Muscle layer of duodenum (tissue), 2 donors: Measurements from ENCODE around the gene TP53I3.
"Not testable (repeated sequence)": the region's sequence is repeated elsewhere in the genome, so short reads cannot be mapped to it uniquely, and the experiment has no call there.

Experiments
- H3K27ac ChIP-seq: one replicate; pipeline ENCODE4 v1.7.0; 2013; ENCODE audit warnings: mild to moderate bottlenecking, low read length
- H3K27me3 ChIP-seq: one replicate; pipeline ENCODE4 v1.7.0; 2013; ENCODE audit warnings: low read depth, mild to moderate bottlenecking, control low read depth, low read length
- H3K36me3 ChIP-seq, 2 donors: one replicate each; pipeline ENCODE4 v1.7.0; 2013; ENCODE audit warnings: low read length in 2 of 2, control low read depth in 1 of 2, mild to moderate bottlenecking in 1 of 2; ENCODE audit not compliant: insufficient read depth in 2 of 2, control insufficient read depth in 1 of 2
- H3K4me1 ChIP-seq, 2 donors: one replicate each; pipeline ENCODE4 v1.7.0; 2013; ENCODE audit warnings: low read length in 2 of 2, mild to moderate bottlenecking in 2 of 2, control low read depth in 1 of 2, moderate library complexity in 1 of 2; ENCODE audit not compliant: insufficient read depth in 2 of 2, control insufficient read depth in 1 of 2
- H3K4me3 ChIP-seq, 2 donors: one replicate each; pipeline ENCODE4 v1.7.0; 2013; ENCODE audit warnings: low read length in 2 of 2, low read depth in 1 of 2, mild to moderate bottlenecking in 1 of 2
- H3K9me3 ChIP-seq, 2 donors: one replicate each; pipeline ENCODE4 v1.7.0; 2013; ENCODE audit warnings: low read length in 2 of 2, control low read depth in 1 of 2, mild to moderate bottlenecking in 1 of 2; ENCODE audit not compliant: control insufficient read depth in 1 of 2
- donor health status: healthy.

The TP53I3 gene

DNA sequence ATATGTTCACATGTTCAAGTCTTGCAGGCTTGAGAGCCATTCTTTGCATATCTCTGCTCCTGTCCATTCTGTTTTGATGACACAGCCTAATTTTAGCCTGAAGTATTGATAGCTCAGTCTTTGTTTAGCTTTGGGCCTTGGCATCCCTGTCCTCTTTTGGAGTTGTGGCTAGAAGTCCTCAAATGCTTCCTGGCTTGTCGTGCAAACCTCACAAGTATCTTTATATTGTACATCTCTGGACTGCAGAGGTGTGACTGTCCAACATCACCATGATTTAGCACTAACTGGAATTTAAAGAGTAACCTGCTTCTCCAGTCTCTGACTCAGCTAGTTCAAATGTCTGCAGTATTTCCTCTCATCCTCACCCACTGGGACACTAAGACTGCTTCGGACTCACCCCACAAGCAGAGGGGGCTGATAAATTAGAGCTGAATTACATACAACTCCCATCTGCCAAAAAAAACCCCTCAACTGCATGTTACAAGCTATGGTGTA is 26.8 kb upstream of the TP53I3 start:
- Histone ChIP-seq H3K36me3 (peaks cover 0 to 21% of the 10 kb centered on the region in 2 donors), H3K27me3 (no peaks in the 10 kb centered on the region), H3K4me3 (no peak overlapping the region), H3K27ac (no peak overlapping the region), H3K4me1 (no peaks in the 10 kb centered on the region), H3K9me3 (peaks cover 0 to 7% of the 10 kb centered on the region in 2 donors)

DNA sequence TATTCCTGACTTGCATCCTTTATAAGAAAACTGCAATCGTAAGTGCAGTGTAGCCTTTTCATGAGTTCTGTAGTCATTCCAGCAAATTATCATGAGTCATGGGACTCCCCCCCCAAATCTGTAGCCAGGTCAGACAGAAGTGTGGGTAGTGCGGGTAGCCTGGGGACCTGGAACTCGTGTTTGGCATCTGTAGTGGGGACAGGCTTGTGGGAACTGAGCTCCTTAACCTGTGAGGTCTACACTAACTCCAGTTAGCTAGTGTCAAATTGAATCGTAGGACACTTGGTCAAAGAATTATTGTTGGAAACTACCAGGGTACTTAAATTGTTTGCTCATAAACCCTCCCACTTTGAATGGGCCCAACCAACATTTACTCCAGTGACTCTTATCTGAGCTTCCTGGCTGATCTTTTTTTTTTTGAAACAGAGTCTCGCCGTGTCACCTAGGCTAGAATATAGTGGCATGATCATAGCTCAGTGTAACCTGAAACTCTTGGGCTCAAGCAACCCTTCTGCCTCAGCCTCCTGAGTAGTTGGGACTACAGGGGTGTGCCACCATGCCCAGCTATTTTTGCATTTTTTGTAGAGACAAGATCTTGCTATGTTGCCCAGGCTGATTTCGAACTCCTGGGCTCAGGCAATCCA is 26.1 kb upstream of the TP53I3 start:
- peaks cover 0 to 7% of the 10 kb centered on the region in 2 donors for H3K9me3 ChIP-seq
- H3K27ac ChIP-seq, result no peak overlapping the region
- peaks cover 0 to 16% of the 10 kb centered on the region in 2 donors for H3K36me3 ChIP-seq
- no peaks in the 10 kb centered on the region for H3K4me1 ChIP-seq
- no peak overlapping the region for H3K4me3 ChIP-seq
- H3K27me3 ChIP-seq, result no peaks in the 10 kb centered on the region

DNA sequence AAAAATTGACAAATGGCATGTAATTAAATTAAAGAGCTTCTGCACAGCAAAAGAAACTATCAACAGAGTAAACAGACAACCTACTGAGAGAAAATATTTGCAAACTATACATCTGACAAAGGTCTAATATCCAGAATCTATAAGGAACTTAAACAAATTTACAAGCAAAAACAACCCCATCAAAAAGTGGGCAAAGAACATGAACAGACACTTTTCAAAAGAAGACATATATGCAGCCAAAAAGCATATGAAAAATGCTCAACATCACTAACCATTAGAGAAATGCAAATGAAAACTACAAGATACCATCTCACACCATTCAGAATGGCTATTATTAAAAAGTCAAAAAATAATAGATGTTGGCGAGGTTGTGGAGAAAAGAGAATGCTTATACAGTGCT is 24.8 kb upstream of the TP53I3 start:
- not testable (repeated sequence) for H3K27ac ChIP-seq, H3K27me3 ChIP-seq, H3K4me3 ChIP-seq, H3K9me3 ChIP-seq, H3K36me3 ChIP-seq, H3K4me1 ChIP-seq

DNA sequence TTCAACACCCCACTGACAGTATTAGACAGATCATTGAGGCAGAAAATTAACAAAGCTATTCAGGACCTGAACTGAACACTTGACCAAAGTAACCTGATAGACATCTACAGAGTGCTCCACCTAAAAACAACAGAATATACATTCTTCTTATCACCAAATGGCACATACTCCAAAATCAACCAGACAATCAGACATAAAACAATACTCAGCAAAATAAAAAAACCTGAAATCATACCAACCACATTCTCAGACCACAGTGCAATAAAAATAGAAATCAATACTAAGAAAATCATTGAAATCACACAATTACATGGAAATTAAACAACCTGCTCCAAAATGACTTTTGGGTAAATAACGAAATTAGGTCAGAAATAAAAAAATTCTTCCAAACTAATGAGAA is 22.7 kb upstream of the TP53I3 start:
- Histone ChIP-seq H3K9me3 (no peaks in the 10 kb centered on the region), H3K4me1 (no peaks in the 10 kb centered on the region), H3K27ac (no peak overlapping the region), H3K4me3 (no peak overlapping the region), H3K27me3 (no peaks in the 10 kb centered on the region), H3K36me3 (peaks cover 0 to 10% of the 10 kb centered on the region in 2 donors)

DNA sequence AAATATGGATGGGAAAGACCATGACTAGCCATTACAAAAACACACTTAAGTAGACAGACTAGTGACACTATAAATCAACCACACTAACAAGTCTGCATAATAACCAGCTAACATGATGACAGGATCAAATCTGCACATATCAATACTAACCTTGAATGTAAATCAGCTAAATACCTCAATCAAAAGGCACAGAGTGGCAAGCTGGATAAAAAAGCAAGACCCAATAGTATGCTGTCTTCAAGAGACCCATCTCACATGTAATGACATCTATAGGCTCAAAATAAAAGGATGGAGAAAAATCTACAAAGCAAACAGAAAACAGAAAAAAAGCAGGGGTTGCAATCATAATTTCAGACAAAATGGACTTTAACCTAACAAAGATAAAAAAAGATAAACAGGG is 22.2 kb upstream of the TP53I3 start:
- no peaks in the 10 kb centered on the region for H3K9me3 ChIP-seq
- H3K4me1 ChIP-seq, result no peaks in the 10 kb centered on the region
- H3K27ac ChIP-seq, result no peak overlapping the region
- H3K27me3 ChIP-seq, result no peaks in the 10 kb centered on the region
- no peak overlapping the region for H3K4me3 ChIP-seq
- H3K36me3 ChIP-seq, result peaks cover 0 to 10% of the 10 kb centered on the region in 2 donors

DNA sequence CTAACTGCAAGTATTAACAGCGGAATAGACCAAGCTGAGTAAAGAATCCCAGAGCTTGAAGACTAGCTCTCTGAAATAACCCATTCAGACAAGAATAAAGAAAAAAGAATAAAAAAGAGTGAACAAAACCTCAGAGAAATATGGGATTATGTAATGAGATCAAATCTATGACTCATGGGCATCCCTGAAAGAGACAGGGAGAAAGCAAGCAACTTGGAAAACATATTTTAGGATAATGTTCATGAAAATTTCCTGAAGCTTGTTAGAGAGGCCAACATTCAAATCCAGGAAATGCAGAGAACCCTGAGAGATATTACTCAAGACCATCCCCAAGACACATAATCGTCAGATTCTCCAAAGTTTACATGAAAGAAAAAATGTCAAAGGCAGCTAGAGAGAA is 21.2 kb upstream of the TP53I3 start:
- H3K27me3 ChIP-seq, result no peaks in the 10 kb centered on the region
- H3K4me1 ChIP-seq, result no peaks in the 10 kb centered on the region
- H3K27ac ChIP-seq, result no peak overlapping the region
- peaks cover 0 to under 1% of the 10 kb centered on the region in 2 donors for H3K9me3 ChIP-seq
- peaks cover 0 to 10% of the 10 kb centered on the region in 2 donors for H3K36me3 ChIP-seq
- no peak overlapping the region for H3K4me3 ChIP-seq

DNA sequence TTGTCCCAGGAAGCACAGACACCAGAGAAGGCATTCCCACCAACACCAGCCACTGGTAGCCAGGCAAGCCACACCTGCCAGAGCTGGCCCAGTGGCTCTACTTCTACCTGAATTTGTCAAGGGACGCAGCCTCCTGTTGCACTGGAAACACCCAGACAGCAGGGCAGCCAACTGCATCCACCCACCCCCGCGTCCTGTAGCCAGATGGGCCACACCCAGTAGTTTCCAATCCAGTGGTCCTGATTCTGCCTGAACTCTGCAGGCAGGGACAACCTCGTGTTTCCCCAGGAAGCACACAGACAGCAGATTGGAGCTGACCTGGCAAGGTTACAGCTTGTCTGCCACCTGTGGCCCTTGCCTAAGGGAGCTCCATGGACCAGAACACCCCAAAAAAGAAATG is 20.3 kb upstream of the TP53I3 start:
- H3K4me1 ChIP-seq, result no peaks in the 10 kb centered on the region
- peaks cover 0 to 2% of the 10 kb centered on the region in 2 donors for H3K9me3 ChIP-seq
- no peak overlapping the region for H3K27ac ChIP-seq
- H3K36me3 ChIP-seq, result peaks cover 0 to 10% of the 10 kb centered on the region in 2 donors
- H3K27me3 ChIP-seq, result no peaks in the 10 kb centered on the region
- H3K4me3 ChIP-seq, result no peak overlapping the region

DNA sequence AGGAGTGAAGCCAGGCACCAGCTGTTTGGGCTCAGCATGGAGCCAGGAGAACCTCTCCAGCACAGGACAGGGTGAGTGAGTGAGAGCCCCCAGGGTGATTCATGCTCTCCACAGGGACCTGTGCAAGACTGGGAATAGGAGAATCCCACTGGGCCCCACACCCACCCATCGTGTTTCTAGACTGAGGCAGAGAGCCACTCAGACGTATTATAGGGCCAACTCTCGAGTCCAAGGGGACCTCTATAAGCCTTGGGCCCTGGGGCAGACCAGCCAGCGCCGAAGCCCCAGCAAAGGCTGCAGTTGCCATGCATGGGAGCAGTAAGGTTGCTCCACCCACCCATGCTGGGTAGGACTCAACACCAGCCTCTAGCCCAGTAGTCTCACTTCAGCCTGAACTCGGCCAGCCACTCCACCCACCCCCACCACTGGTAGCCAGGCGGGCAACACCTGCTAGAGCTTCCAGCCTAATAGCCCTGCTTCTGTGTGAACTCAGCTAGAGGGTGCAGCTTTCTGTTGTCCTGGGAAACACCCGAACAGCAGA is 19.5 kb upstream of the TP53I3 start:
- peaks cover 0 to 2% of the 10 kb centered on the region in 2 donors for H3K9me3 ChIP-seq
- peaks cover 0 to 10% of the 10 kb centered on the region in 2 donors for H3K36me3 ChIP-seq
- no peaks in the 10 kb centered on the region for H3K27me3 ChIP-seq
- H3K4me1 ChIP-seq, result no peaks in the 10 kb centered on the region
- no peak overlapping the region for H3K4me3 ChIP-seq
- H3K27ac ChIP-seq, result no peak overlapping the region

DNA sequence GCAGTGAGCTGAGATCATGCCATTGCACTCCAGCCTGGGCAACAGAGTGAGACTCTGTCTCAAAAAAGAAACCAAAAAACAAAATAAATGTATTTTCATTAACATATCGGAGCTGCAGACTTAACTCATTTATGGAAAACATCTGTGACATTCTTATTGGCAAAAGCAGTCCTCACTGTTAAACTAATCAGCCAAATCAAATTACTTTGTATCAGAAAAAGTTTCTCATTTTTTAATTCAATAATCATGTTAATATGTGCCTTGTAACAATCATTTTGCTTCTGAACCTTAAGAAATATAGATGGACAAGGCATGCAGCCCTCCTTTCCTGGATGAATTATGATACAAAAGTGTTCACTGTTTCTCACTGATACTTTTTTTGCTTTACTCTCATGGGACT is 18.0 kb upstream of the TP53I3 start:
- peaks cover 0 to 10% of the 10 kb centered on the region in 2 donors for H3K36me3 ChIP-seq
- no peak overlapping the region for H3K4me3 ChIP-seq
- H3K27ac ChIP-seq, result no peak overlapping the region
- no peaks in the 10 kb centered on the region for H3K4me1 ChIP-seq
- no peaks in the 10 kb centered on the region for H3K27me3 ChIP-seq
- peaks cover 0 to 2% of the 10 kb centered on the region in 2 donors for H3K9me3 ChIP-seq

DNA sequence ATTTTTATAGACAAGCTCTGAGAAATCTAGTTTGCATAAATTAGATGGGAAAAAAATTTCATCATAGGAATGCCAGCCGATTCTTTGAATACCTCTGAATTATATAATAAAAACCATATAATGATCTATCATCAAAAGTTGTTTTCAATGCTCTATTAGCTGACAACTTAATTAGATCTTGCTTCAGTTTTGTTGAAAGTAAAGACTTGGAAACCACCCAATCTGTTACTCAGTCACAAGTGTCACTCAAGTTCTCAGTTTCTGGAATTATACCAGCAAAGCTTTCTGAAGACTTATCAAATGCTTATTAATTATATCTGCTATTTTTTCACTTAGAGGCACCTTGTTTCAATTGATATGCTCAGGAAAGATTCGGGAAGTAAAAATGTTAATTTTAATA is 17.4 kb upstream of the TP53I3 start:
- Histone ChIP-seq H3K4me1 (no peaks in the 10 kb centered on the region), H3K36me3 (peaks cover 0 to 10% of the 10 kb centered on the region in 2 donors), H3K27ac (no peak overlapping the region)

DNA sequence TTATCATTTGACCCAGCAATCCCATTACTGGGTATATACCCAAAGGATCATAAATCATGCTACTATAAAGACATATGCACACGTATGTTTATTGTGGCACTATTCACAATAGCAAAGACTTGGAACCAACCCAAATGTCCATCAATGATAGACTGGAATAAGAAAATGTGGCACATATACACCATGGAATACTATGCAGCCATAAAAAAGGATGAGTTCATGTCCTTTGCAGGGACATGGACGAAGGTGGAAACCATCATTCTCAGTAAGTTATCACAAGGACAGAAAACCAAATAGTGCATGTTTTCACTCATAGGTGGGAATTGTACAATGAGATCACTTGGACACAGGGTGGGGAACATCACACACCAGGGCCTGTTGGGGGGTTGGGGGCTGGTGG is 16.1 kb upstream of the TP53I3 start:
- not testable (repeated sequence) for H3K4me1 ChIP-seq, H3K4me3 ChIP-seq, H3K9me3 ChIP-seq, H3K27me3 ChIP-seq, H3K27ac ChIP-seq
- peaks cover 0 to 17% of the 10 kb centered on the region in 2 donors for H3K36me3 ChIP-seq

More for the DNA sequence above, 17.4 kb upstream of the TP53I3 start:
- Histone ChIP-seq H3K4me3 (no peak overlapping the region), H3K27me3 (no peaks in the 10 kb centered on the region), H3K9me3 (peaks cover 0 to 2% of the 10 kb centered on the region in 2 donors)
